Subcutaneous adipose tissue (tissue), 4 donors: ENCODE measurements around the gene RBM20. TPM values are rescaled to one million over a fixed set of nuclear protein-coding genes. Genes with fewer than 3 reads are reported as not detected.

Source experiments
- CTCF ChIP-seq: fragments of 450-650 bp; IDR thresholded peaks from one replicate; pipeline ENCODE4 v1.5.1; 2016; ENCODE audit warnings: low read depth, mild to moderate bottlenecking, control low read depth, antibody characterized with exemption, moderate library complexity
- total RNA-seq, 4 donors: library from RNA; depleted of rRNA; stranded (reverse); fragments of >200 nt; gene quantifications; one replicate each; pipeline ENCODE4 v1.1.0, GENCODE V29; 2016

RBM20 gene
- total RNA-seq, 4 donors from 2014 or later, result 0.88 to 10.3 (median 3.5) TPM

DNA sequence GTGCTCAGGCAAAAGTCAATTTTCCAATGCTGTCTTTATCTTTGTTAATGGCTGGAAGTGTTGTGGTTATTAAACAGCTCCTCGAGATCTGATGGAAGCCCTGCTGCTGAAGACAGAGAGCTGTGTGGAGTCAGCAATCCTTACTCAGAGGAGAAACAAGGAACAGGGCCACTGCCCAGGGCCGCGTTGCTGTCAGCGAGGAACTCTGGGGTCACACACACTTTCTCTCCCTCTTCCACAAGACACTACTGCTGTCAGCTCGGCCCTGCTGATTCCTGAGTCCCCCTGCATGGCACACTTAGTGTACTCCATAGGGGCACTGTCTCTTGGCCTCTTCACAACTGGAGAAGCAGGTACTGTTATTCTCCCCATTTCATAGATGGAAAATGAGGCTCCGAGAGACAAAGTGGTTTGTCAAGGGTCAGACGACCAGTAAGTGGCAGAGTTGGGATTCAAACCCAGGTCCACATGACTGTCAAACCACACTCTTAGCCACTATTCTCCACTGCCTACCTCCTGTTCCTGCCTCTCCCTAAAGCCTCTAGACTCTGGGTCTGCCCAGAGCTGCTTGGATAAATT, 198.3 kb downstream of the RBM20 start:
- no peak for TF ChIP-seq CTCF

GRCh38 chr10:110843031-110843430, 198.9 kb downstream of the RBM20 start:
- no peak for TF ChIP-seq CTCF

DNA sequence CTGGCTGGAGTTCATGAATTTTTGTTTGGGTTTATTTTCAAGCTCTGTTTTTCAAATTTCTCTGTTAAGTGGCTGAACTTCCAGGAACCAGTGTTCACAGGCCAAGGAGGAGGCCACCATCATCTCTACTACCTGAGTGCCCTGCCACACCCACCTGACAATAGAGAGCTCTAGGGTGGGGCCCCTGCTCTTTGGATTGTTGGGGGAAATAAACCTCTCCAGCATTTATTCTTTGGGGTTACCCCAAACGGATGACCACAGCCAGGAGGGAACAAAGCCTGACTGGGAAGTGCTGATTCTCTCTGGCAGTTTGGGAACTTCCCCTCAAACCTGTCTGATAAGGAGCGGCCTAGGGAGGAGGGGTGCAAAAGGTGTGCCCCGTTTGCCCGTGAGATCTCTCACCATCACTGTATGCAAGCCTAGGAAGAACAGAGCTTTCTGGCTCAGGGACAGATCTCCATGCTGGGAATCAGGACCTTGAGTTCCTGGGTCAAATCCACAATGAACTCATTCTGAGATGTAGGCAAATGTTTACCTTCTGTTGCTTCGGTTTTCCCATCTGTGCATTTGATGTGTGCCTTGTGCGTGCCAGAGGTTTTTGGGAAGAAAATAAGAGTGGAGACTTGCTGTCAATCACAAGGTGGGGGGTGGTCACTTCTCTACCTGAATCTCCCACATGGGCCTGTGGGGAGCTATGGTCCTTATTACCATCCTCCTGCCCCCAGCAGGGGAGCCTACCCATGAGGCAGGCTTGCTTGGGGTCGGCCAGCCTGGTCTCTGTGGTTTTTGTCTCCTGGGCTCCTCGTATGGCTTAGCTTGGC, 199.9 kb downstream of the RBM20 start:
- TF ChIP-seq CTCF, result no peak

DNA sequence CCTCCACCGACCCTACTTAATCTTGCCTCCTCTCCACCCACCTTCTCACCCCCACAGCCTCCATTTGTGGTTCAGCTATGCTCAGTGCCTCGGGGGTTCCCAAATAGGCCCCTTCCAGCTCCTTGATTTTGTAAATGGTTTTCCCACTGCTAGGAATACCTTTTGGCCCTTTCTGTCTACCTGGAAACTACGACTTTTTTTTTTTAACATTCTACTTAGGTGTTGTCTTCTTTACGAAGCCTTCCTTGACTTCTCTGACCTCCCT, 200.4 kb downstream of the RBM20 start:
- no peak for TF ChIP-seq CTCF

DNA sequence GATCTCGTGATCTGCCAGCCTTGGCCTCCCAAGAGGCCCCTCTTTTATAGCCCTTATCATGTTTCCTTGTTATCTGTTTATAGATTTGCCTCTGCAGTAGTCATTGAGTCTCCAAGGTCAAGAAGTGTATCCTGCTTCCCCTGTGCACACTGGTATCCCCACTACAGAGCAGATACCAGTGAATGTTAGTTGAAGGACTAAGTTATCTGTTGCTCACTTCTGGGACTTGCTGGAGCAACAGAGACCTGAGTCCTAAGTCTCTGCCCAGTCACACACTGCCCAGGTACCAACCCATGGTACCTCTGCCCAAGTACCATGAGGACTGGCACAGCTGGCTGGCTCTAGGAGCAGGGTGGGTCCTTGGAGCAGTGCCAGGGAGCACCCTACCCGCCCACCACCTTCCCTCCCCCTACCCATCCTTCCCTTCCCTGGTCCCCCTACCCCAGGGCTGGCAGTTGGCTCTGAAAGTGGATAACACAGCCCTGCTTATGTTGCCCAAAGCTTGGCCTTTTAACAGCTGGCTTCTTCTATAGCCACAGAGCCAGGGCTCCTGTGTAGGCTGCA, 201.1 kb downstream of the RBM20 start:
- TF ChIP-seq CTCF, result no peak

GRCh38 chr10:110845756-110846620, 201.9 kb downstream of the RBM20 start:
- TF ChIP-seq CTCF, result no peak

GRCh38 chr10:110847374-110847773, 203.2 kb downstream of the RBM20 start:
- TF ChIP-seq CTCF, result no peak
